Kidney epithelial cell (primary cell): ENCODE measurements around the gene TAGLN. TPM values are rescaled to one million over a fixed set of nuclear protein-coding genes. Genes with fewer than 3 reads are reported as not detected.

Source experiments
- DNase-seq: peaks from one replicate; pipeline ENCODE4 v3.0.0-alpha.2; 2010; ENCODE audit warnings: low read depth
- H3K27me3 ChIP-seq: 2 replicates; pipeline ENCODE4 v1.6.0; 2011; ENCODE audit warnings: low read length; ENCODE audit not compliant: control insufficient read depth, insufficient read depth
- H3K36me3 ChIP-seq: 2 replicates; pipeline ENCODE4 v1.5.1; 2011; ENCODE audit warnings: low read length; ENCODE audit not compliant: control insufficient read depth, insufficient read depth
- H3K4me3 ChIP-seq: 2 replicates; pipeline ENCODE4 v1.5.1; 2011; ENCODE audit warnings: low read depth, mild to moderate bottlenecking, control low read depth, low read length
- CTCF ChIP-seq: IDR thresholded peaks from 2 replicates; pipeline ENCODE4 v1.5.1; 2011; ENCODE audit warnings: mild to moderate bottlenecking, moderate library complexity, low read length, control low read depth, inconsistent platforms; ENCODE audit not compliant: insufficient read depth, poor library complexity, severe bottlenecking
- total RNA-seq: library from RNA; depleted of rRNA; stranded (reverse); fragments of >200 nt; gene quantifications from 2 replicates; pipeline ENCODE4 v1.2.3, GENCODE V29; 2015

The TAGLN gene
- total RNA-seq, 1 donor from 2014 or later, result 1,816 TPM

GRCh38 chr11:117166491-117166890, 32.7 kb upstream of the TAGLN start:
- no peak for DNase-seq
- peaks cover 1% of the 10 kb centered on the region for H3K36me3 ChIP-seq
- no peak overlapping the region for H3K4me3 ChIP-seq
- TF ChIP-seq CTCF, result no peak
- H3K27me3 ChIP-seq, result no peaks in the 10 kb centered on the region

- Histone ChIP-seq H3K36me3 (no peaks in the 10 kb centered on the region), H3K4me3 (no peak overlapping the region), H3K27me3 (no peaks in the 10 kb centered on the region)
- TF ChIP-seq CTCF, result no peak
- DNase-seq, result no peak
These were observed 29.4 kb upstream of the TAGLN start for GRCh38 chr11:117169736-117170135.

GRCh38 chr11:117170210-117170609, 29.0 kb upstream of the TAGLN start:
- no peaks in the 10 kb centered on the region for H3K36me3 ChIP-seq
- no peak overlapping the region for H3K4me3 ChIP-seq
- no peak for TF ChIP-seq CTCF
- no peak for DNase-seq
- no peaks in the 10 kb centered on the region for H3K27me3 ChIP-seq

- H3K27me3 ChIP-seq, result no peaks in the 10 kb centered on the region
- TF ChIP-seq CTCF, result no peak
- H3K4me3 ChIP-seq, result no peak overlapping the region
- DNase-seq, result no peak
- no peaks in the 10 kb centered on the region for H3K36me3 ChIP-seq
These were observed 28.2 kb upstream of the TAGLN start for GRCh38 chr11:117171007-117171403.

- Histone ChIP-seq H3K27me3 (no peaks in the 10 kb centered on the region), H3K36me3 (no peaks in the 10 kb centered on the region), H3K4me3 (no peak overlapping the region)
- DNase-seq, result no peak
- no peak for TF ChIP-seq CTCF
These were observed 27.6 kb upstream of the TAGLN start for GRCh38 chr11:117171404-117172061.

GRCh38 chr11:117172724-117173421, 26.3 kb upstream of the TAGLN start:
- DNase-seq, result no peak
- no peak overlapping the region for H3K4me3 ChIP-seq
- no peaks in the 10 kb centered on the region for H3K36me3 ChIP-seq
- no peaks in the 10 kb centered on the region for H3K27me3 ChIP-seq
- no peak for TF ChIP-seq CTCF
